Forelimb muscle (tissue), 1 donor: Measurements from ENCODE around the gene IQUB. TPM values are rescaled to one million over a fixed set of nuclear protein-coding genes. Genes with fewer than 3 reads are reported as not detected.
"Not testable (repeated sequence)": the region's sequence is repeated elsewhere in the genome, so short reads cannot be mapped to it uniquely, and the experiment has no call there.

Source experiments
- DNase-seq: peaks from one replicate; pipeline ENCODE4 v3.0.0-alpha.2; 2013; ENCODE audit warnings: low read depth
- polyA plus RNA-seq: library from polyadenylated mRNA; unstranded; fragments of 120-200 nt; gene quantifications from one replicate; pipeline ENCODE4 v1.2.1, GENCODE V29; 2013; ENCODE audit not compliant: insufficient read length

Gene IQUB
- 0.47 TPM for polyA plus RNA-seq

GRCh38 chr7:123534383-123535260, at the start of gene IQUB:
Gene IQUB (minus strand): TSS chr7:123534595. CDS start chr7:123512340, 22,255 bp downstream.
- peak; percentile 86 for DNase-seq

- DNase-seq = no peak
Observed at GRCh38 chr7:123583821-123584220, 49.4 kb upstream of the IQUB start.

DNA sequence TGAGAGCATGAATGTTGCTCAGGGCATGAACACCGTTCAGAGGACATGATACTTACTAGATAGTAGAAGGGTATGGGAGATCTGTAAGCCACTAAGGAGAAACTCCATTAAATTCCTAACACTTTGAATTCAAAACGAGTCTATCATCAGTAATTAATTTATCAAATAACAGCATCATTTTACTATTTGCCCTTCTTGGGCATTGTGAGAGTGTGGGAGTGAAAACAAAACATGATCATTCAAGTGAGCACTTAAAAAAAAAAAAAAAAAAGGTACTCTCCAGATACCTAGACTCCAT, 46.7 kb upstream of the IQUB start:
- no peak for DNase-seq

GRCh38 chr7:123580406-123581161, 46.2 kb upstream of the IQUB start:
- DNase-seq = no peak

GRCh38 chr7:123579416-123579815, 45.0 kb upstream of the IQUB start:
- no peak for DNase-seq

GRCh38 chr7:123573896-123574467, 39.6 kb upstream of the IQUB start:
- no peak for DNase-seq

DNA sequence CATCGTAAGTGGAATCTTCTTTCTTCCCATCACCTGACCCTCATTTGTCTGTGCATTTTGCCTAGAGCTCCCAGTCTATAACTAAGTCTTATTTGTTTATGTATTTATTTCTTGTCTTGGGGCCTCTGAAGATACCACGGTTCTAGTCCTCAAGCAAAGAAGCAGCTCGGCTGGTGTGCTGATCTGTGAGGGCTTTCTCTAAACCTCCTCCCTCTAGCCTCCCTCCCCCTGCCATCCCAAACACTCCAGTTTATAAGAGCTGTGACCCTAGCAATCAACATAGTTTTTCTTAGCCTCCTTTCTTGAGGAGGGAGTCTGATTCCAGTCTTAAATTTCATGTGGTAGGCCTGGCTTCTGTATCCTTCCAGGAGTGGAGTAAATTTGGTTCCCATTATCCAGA, 38.9 kb upstream of the IQUB start:
- DNase-seq = no peak

GRCh38 chr7:123571684-123572083, 37.3 kb upstream of the IQUB start:
- DNase-seq = no peak

GRCh38 chr7:123571187-123571586, 36.8 kb upstream of the IQUB start:
- DNase-seq = no peak

DNA sequence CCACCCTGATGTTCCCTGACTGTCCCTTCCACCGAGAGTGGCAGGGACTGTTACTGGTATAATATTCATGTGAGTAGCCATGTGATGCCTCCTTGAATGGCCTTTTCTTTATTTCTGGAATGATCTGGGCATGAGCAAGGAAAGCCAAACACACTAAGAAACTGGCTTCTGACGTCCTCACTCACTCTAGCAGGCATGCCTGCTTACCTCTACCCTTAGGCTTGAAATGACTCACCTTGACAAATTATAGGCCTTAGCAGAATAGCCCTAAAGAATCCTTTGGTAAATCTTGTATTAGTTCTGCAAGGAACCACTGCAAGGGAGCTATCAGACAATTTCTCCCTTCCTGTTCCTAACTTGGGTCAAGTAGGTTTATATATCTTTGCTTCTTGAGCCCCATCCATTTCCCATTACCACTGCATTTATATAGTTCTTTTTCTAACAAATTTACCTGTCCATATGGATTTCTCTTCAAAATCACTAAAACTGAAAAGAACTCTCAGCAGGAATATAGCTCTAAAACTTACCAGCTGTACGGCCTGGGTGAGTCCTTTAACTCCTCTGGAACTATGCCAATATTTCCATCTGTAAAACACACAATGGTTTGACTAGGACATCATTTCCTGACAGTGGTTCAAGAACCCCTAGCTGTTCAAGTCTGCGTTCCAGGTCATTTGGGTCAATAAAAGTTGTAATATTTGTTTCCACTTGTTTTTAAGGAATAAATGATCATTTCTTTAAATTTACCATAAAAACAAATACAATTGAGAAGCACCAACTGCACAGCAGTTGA, 36.2 kb upstream of the IQUB start:
- DNase-seq = no peak

DNA sequence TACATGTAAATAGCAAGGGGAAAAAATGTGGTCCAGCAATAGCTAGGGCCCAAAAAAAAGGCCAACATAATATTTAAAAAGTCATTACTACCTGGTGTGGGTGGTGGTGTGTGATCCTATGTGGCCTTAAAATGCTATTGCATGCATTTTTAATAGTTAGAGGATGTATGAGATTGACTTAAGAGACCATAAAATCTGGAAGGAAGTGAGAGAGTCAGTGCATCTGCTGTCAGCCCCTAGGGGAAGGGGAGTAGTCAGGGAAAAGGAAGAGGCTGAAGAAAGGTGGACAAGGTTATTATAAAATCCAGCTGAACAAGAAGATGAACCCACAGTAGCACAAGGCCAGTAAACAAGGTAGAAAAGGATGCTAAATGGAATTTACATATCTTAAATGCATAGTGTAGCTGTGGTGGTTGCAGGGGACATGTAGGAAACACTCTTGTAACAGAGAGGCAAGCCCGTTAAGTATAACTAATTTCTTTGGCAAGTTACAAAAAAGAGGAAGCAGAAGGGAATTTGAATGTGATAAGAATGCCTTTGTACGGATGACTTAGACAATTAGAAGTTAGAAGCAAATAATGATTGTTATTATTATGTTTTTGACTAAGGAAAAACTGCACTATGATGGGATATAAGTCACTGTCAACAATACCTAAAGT, 35.1 kb upstream of the IQUB start:
- no peak for DNase-seq

- DNase-seq = no peak
Observed at GRCh38 chr7:123562121-123562520, 27.7 kb upstream of the IQUB start.

DNA sequence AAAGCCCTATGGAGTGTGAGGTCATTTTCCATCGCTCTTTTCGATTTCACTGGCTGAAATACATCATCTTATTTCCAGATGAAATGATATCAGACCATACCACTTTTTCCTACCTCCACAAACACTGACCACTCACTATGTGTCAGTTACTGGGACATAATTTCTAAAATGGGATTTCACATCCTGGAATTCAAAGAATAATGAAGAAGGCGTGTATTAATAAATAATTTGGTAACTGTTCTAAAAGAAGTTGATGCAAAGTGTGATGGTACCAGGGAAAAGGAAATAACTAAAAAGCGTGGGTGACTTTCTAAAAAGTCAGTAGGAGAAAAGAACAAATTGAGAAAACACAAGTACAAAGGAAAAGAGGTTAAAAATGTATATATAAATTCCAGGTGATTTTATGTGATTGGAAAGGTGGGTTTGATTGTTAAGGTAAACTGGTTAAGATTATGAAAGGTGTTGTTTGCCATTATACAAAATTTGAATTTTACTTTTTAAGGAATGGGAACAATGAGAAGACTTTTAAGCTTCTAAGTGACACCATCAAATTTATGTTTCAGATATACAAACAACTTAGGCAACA, 24.0 kb upstream of the IQUB start:
- DNase-seq = no peak

DNA sequence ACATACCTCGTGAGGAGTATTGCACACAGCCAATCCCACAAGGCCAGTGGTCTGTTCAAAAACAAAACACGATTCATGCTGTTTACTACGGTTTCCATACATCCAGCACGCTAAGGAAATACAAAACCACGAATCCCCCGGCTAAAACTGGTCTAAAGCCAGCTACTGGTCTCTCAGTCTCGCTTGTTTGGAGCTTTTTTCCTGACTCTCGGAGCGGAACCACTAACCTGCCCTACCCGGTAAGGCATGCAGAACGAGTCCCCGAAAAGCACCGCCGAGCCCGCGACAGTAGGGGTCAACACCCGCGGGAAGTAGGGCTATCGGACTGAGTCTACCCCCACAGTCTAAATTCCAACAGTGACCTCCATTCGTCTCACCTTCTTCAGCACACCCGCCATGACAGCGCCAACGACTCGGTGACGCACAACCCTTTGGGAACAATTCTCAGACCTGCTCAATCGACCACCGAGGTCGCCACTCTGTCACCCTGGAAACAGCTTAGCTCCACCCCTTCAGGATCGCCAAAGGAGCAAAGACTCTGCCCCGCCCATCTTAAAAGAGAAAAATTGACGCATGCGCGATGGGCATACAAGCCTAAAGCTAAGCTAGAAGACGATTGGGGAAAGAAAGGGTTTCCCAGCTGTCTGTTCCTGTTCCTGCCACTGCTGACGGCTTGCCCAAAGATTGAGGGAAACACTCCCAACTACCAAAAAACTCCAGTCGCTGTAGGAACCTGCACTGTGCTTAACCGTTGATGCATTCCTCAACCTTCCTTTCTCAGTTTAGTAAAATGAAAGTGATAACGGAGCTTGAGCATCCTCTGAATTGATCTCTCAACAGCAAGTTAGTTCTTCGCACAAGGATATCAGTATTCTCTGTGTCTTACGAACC, 23.2 kb upstream of the IQUB start, which contains the start of gene NDUFA5:
NDUFA5 (minus strand) TSS at position 421 of the 891 bp plus-strand sequence; CDS start at position 398, 23 bp downstream.
- DNase-seq = peak; percentile 99

DNA sequence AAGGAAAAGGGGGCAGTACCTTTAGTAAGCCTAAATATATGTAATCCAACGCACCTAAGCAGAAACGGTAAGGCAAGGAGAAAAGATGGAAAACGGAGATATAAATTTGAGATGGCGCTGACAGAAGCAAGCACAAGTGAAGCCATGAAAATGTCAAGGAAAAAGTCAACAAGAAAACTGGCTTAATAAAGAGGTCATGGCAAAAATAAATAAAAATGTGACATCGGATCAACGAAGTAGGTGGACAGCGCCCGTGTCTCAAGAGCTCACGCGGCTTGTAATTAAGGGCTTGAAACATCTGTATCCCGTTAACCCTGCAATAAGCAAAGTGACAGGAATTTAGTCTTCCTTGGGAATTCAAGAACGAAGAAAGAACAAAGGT, 22.6 kb upstream of the IQUB start:
- DNase-seq = no peak

DNA sequence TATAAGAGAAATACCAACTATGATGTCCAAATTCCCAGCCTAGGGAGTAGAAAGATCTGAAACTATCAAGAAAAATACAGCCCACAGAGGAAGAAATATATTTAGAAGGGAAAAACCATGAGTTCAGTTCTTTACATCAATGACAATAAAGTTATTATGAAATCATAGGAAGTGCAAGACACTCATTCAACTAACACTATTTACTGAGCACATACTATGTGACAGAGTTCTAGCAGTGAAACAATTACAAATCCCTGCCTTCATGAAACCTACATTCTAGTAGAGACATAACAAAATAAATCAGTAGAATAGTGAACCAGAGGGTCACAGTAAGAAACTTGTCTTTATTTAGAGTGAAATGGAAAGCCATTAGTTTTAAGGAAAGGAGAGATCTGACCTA, 21.1 kb upstream of the IQUB start:
- DNase-seq = no peak

DNA sequence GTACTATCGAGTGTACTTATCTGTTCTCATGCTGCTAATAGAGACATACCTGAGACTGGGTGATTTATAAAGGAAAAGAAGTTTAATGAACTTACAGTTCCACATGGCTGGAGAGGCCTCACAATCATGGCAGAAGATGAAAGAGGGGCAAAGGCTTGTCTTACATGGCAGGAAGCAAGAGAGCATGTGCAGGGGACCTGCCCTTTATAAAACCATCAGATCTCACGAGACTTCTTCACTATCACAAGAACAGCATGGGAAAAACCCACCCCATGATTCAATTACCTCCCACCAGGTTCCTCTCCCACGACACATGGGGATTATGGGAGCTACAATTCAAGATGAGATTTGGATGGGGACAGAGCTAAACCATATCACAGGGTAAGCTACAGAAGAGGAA, 18.8 kb upstream of the IQUB start:
- DNase-seq = no peak

DNA sequence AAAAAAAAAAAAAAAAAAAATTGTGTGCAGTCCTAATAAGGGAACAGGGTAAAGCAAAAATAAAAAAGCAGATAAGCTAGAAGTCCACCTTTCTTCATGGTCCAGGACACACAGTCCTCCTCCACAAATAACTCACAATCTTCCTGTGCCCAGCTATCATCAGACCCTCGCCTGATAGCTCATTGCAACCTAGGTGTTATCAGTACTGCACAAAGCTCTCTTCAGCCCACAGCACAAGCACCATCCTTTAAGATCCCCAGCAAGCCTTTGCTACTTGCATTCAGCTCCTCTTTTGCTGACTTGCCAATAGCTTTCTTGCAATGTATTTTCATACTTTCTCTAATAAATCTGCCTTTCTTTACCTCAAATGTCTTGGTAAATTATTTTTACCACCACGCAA, 18.2 kb upstream of the IQUB start:
- no peak for DNase-seq

DNA sequence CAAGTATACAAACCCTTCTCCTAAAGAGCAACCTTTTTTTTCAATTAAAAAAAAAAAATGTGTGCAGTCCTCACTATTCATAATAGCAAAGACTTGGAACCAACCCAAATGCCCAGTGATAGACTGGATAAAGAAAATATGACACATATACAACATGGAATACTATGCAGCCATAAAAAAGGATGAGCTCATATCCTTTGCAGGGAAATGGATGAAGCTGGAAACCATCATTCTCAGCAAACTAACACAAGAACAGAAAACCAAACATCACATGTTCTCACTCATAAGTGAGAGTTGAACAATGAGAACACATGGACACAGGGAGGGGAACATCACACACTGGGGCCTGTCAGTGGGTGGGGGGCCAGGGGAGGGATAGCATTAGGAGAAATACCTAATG, 17.7 kb upstream of the IQUB start:
- not testable (repeated sequence) for DNase-seq

DNA sequence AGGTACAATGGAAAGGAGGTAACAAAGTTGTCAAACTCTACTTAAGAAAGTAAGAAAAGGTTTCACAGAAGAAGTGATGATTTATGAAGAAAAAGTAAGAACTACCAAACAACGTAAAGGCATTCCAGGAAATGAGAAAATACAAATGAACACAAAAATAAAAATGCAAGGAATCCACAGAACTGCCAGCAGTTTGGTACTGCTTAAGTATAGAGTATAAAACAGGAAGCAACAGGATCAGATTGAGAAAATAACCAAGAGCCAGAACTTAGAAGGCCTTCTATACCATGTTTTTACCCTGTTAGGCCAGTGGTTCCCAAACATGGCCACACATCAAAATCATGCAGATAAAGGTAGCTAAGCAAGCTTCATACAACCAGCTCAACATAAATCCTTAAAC, 14.0 kb upstream of the IQUB start:
- DNase-seq = no peak
